Liver (tissue), 3 donors: ENCODE data around the gene GMPR2.

Experiments used
- EGR1 ChIP-seq, 2 donors: IDR thresholded peaks; 2 replicates each; pipeline ENCODE4 v1.6.1; 2016 to 2018; ENCODE audit warnings: antibody characterized with exemption in 2 of 2, low read depth in 2 of 2
- GABPA ChIP-seq, 2 donors: IDR thresholded peaks in 1 of 2; conservative IDR thresholded peaks in 1 of 2; 2 replicates each; pipeline ENCODE4 v1.6.1; 2016; ENCODE audit warnings: antibody characterized with exemption in 2 of 2, mild to moderate bottlenecking in 1 of 2, moderate library complexity in 1 of 2
- HNF4G ChIP-seq: IDR thresholded peaks from 2 replicates; pipeline ENCODE4 v1.6.1; 2016; ENCODE audit warnings: antibody characterized with exemption
- JUND ChIP-seq, 2 donors: IDR thresholded peaks; 2 replicates each; pipeline ENCODE4 v1.6.1; 2016; ENCODE audit warnings: antibody characterized with exemption in 2 of 2
- RAD21 ChIP-seq, 2 donors: IDR thresholded peaks; 2 replicates each; pipeline ENCODE4 v1.6.1; 2016; ENCODE audit warnings: antibody characterized with exemption in 2 of 2, mild to moderate bottlenecking in 2 of 2
- RXRA ChIP-seq, 2 donors: IDR thresholded peaks; 2 replicates each; pipeline ENCODE4 v1.6.1; 2017 to 2018; ENCODE audit warnings: antibody characterized with exemption in 2 of 2, mild to moderate bottlenecking in 1 of 2
- SP1 ChIP-seq: IDR thresholded peaks from 2 replicates; pipeline ENCODE4 v1.6.1; 2018; ENCODE audit warnings: antibody characterized with exemption, mild to moderate bottlenecking
- YY1 ChIP-seq: IDR thresholded peaks from 2 replicates; pipeline ENCODE4 v1.6.1; 2016; ENCODE audit warnings: antibody characterized with exemption, mild to moderate bottlenecking
- TF ChIP-seq, protein P1 (sequence below): fragments of 150-350 bp; IDR thresholded peaks from 2 replicates; pipeline ENCODE4 v1.5.1; 2017; ENCODE audit warnings: improper control_type of control experiment, low read depth, low read length; ENCODE audit not compliant: missing input control
- TF ChIP-seq, protein P2 (sequence below): IDR thresholded peaks from 2 replicates; pipeline ENCODE4 v1.6.1; 2016; ENCODE audit warnings: antibody characterized with exemption
- TF ChIP-seq, protein P3 (sequence below): IDR thresholded peaks from 2 replicates; pipeline ENCODE4 v1.6.1; 2016; ENCODE audit warnings: antibody characterized with exemption
- donor health status: healthy.
- donor health status: healthy.

DNA sequence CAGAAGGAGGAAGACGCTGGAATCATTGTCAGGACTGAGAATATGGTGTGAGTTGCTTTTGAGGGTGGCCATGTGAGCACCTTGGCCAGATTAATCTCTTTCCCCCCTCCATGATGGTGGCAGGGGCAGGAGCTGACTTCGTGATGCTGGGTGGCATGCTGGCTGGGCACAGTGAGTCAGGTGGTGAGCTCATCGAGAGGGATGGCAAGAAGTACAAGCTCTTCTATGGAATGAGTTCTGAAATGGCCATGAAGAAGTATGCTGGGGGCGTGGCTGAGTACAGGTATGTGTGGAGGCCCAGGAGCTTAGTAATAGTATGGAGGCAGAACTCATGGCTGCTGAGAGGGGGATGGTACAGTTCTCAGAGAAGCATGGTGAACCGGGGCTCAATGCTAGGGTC is 5.4 kb downstream of the GMPR2 start:
- TF ChIP-seq, protein P1, sequence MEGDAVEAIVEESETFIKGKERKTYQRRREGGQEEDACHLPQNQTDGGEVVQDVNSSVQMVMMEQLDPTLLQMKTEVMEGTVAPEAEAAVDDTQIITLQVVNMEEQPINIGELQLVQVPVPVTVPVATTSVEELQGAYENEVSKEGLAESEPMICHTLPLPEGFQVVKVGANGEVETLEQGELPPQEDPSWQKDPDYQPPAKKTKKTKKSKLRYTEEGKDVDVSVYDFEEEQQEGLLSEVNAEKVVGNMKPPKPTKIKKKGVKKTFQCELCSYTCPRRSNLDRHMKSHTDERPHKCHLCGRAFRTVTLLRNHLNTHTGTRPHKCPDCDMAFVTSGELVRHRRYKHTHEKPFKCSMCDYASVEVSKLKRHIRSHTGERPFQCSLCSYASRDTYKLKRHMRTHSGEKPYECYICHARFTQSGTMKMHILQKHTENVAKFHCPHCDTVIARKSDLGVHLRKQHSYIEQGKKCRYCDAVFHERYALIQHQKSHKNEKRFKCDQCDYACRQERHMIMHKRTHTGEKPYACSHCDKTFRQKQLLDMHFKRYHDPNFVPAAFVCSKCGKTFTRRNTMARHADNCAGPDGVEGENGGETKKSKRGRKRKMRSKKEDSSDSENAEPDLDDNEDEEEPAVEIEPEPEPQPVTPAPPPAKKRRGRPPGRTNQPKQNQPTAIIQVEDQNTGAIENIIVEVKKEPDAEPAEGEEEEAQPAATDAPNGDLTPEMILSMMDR, result no peak
- TF ChIP-seq GABPA (IDR thresholded peaks at IDR 0.05 in 1 of 2, conservative IDR thresholded peaks at IDR 0.05 in 1 of 2) (no peak), SP1 (no peak), HNF4G (no peak), EGR1 (IDR thresholded peaks at IDR 0.05; ENCODE audit: low read depth in 2 of 2) (no peak), RAD21 (IDR thresholded peaks at IDR 0.05) (no peak), YY1 (no peak), JUND (IDR thresholded peaks at IDR 0.05) (no peak), RXRA (IDR thresholded peaks at IDR 0.05) (no peak)
- TF ChIP-seq, protein P2, sequence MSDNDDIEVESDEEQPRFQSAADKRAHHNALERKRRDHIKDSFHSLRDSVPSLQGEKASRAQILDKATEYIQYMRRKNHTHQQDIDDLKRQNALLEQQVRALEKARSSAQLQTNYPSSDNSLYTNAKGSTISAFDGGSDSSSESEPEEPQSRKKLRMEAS, result no peak
- TF ChIP-seq, protein P3, sequence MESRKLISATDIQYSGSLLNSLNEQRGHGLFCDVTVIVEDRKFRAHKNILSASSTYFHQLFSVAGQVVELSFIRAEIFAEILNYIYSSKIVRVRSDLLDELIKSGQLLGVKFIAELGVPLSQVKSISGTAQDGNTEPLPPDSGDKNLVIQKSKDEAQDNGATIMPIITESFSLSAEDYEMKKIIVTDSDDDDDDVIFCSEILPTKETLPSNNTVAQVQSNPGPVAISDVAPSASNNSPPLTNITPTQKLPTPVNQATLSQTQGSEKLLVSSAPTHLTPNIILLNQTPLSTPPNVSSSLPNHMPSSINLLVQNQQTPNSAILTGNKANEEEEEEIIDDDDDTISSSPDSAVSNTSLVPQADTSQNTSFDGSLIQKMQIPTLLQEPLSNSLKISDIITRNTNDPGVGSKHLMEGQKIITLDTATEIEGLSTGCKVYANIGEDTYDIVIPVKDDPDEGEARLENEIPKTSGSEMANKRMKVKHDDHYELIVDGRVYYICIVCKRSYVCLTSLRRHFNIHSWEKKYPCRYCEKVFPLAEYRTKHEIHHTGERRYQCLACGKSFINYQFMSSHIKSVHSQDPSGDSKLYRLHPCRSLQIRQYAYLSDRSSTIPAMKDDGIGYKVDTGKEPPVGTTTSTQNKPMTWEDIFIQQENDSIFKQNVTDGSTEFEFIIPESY, result no peak
